ENCODE data around the gene RABGEF1. TPM values are rescaled to one million over a fixed set of nuclear protein-coding genes. Genes with fewer than 3 reads are reported as not detected.

Gene RABGEF1
- total and polyA plus RNA-seq, 2 donors (not counting 3 experiments of a cell fraction or from before 2014, with no cell fraction given) = 11.6 to 15.5 TPM

- intact Hi-C loops (cut with micrococcal nuclease) = no loop called here
- ChIA-PET CTCF (interaction anchor here (1.2 kb wide), 1 partner anchor 11 kb away, joined by 4 read pairs; no protein-coding TSS in a partner anchor), POLR2A (no interaction called here)
- FAIRE-seq (no peak), DNase-seq (ENCODE audit: low read depth, low spot score) (no peak)
- no peak for TF ChIP-seq GATA2 (IDR thresholded peaks at IDR 0.05; ENCODE audit: insufficient read depth, insufficient read length, low read depth, low read length)
- TF ChIP-seq MAX (IDR thresholded peaks at IDR 0.05; ENCODE audit: insufficient read depth, insufficient read length) = no peak
- TF ChIP-seq POLR2A (IDR thresholded peaks at IDR 0.05; ENCODE audit: low read depth, low read length) = no peak
- TF ChIP-seq FOS (IDR thresholded peaks at IDR 0.05; ENCODE audit: borderline replicate concordance, insufficient read depth, low read length) = no peak
- TF ChIP-seq EZH2 (IDR thresholded peaks at IDR 0.05; ENCODE audit: borderline replicate concordance, low read depth, low read length, severe bottlenecking) = no peak
- TF ChIP-seq POLR2AphosphoS5 (IDR thresholded peaks at IDR 0.05; ENCODE audit: insufficient read depth, low read depth, low read length) = no peak
- TF ChIP-seq CTCF (IDR thresholded peaks at IDR 0.05; ENCODE audit: extremely low read depth in 1 of 2, insufficient read depth in 1 of 2, low read depth in 1 of 2, low read length in 2 of 2) = no peak
- no peak for TF ChIP-seq JUN (IDR thresholded peaks at IDR 0.05; ENCODE audit: borderline replicate concordance, insufficient read depth, insufficient read length, low read depth)
- no peak for TF ChIP-seq MYC (IDR thresholded peaks at IDR 0.05; ENCODE audit: low read depth, low read length)
- no peak overlapping the region for H3K9ac ChIP-seq (replicated peaks; ENCODE audit: extremely low read depth, insufficient read depth, low read length)
- H3K36me3 ChIP-seq (ENCODE audit: control insufficient read depth in 2 of 2, extremely low read depth in 1 of 2, insufficient read depth in 2 of 2, low read length in 2 of 2) = peaks cover 2 to 7% of the 10 kb centered on the region in 2 experiments
- H3K9me1 ChIP-seq (replicated peaks; ENCODE audit: control insufficient read depth, extremely low read depth, insufficient read depth, low read length) = no peaks in the 10 kb centered on the region
- no peaks in the 10 kb centered on the region for H4K20me1 ChIP-seq (replicated peaks; ENCODE audit: control insufficient read depth, extremely low read depth, insufficient read depth, low read length)
- no peak overlapping the region for H3K4me3 ChIP-seq (replicated peaks in 1 of 3; ENCODE audit: insufficient read depth in 1 of 3, low read depth in 1 of 3, low read length in 3 of 3)
- no peaks in the 10 kb centered on the region for H3K27me3 ChIP-seq (ENCODE audit: control insufficient read depth in 2 of 2, insufficient read depth in 2 of 2, low read length in 2 of 2)
- no peak overlapping the region for H3K27ac ChIP-seq (ENCODE audit: insufficient read depth, low read depth, low read length)
- peaks cover 14% of the 10 kb centered on the region for H3K4me1 ChIP-seq (ENCODE audit: control insufficient read depth, extremely low read depth, insufficient read depth, low read length)
- H3K9me3 ChIP-seq (replicated peaks; ENCODE audit: control insufficient read depth, insufficient read depth, low read length) = no peaks in the 10 kb centered on the region
- no peak overlapping the region for H3K4me2 ChIP-seq (ENCODE audit: insufficient read depth, low read length)
- dilution Hi-C loops (cut with MboI; ENCODE audit: extremely low pct_ligation_motif_present, low sequenced_read_pairs) = no loop called here
- H2AFZ ChIP-seq (ENCODE audit: low read depth, low read length) = no peak overlapping the region
- BruUV-seq (replicated peaks) = no TSS peak
- peaks cover 8% of the 10 kb centered on the region for H3K79me2 ChIP-seq (ENCODE audit: control insufficient read depth, insufficient read depth, low read length)
These were observed 36.4 kb downstream of the RABGEF1 start for GRCh38 chr7:66776800-66777442.

All from endothelial cell of umbilical vein (primary cell).